ENCODE data around the gene MARCHF6.
"Not testable (repeated sequence)": the region's sequence is repeated elsewhere in the genome, so short reads cannot be mapped to it uniquely, and the experiment has no call there.

MARCHF6 gene

GRCh38 chr5:10352430-10353240, 860 bp upstream of the MARCHF6 start:
- peak; percentile 85 for DNase-seq

- peak; percentile 44 for DNase-seq
Measured at GRCh38 chr5:10354048-10354872, 765 bp downstream of the MARCHF6 start.

DNA sequence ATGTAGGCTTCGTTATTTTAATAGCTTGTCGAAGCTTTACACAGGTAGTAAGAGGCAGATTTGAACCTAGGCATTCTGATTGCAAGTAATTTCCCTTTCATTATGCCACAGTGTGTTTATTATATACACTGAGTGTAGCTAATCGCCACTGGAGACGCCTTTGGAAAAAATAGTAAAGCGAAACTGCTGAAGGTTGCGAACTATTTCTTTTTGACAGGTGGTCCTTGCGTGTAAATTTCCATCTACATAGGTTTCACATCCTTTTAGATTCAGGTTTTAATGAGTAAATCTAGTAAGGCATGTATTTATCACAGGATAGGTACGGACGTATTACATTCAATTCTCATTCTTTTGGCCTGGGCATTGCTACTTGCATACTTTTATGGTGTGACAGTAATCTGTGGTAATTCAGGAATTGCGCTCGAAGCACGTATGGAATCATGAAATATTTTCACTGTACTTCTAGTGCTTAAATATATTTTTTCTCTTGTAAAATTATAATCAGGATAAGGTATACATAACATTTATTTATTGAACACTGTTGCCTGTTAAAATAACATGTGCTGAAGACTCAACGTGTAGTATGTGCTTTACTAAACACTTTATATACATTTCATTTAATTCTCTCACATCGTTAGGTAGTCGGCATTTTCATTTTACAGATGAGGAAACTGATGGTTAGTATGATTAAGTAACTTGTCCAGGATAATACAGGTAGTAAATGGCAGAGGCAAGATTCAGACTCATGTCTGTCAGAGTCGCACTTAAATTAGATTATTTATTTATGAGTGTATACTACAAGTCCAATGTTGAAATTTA, 1.8 kb downstream of the MARCHF6 start:
- peak; percentile 64 for DNase-seq

GRCh38 chr5:10358999-10359398, 5.5 kb downstream of the MARCHF6 start:
- no peak for DNase-seq

GRCh38 chr5:10360686-10361085, 7.2 kb downstream of the MARCHF6 start:
- no peak for DNase-seq

DNA sequence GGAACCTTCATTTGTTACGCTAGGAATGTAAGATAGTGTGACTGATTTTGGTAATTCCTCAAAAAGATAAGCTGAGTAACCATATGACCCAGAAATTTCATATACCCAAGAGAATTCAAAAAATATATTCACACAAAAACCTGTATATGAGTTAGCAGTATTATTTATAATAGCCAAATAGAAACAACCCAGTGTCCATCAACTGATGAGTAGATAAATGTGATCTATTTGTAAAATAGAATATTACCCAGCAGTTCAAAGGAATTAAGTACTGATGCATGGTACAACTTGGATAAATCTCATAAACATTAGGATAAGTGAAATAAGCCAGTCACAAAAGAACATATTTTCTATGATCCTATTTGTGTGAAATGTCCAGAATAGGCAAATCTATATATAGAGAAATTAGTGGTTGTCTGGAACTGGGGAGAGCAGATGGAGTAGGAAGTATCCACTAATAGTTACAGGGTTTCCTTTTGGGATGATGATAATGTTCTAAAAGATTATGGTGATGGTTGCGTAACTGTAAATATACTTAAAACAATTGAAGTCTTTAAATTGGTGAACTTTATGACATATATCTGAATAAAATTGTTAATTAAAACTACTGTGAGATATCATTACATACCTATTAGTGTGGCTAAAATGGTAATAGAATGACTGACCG, 10.2 kb downstream of the MARCHF6 start:
- no peak for DNase-seq

DNA sequence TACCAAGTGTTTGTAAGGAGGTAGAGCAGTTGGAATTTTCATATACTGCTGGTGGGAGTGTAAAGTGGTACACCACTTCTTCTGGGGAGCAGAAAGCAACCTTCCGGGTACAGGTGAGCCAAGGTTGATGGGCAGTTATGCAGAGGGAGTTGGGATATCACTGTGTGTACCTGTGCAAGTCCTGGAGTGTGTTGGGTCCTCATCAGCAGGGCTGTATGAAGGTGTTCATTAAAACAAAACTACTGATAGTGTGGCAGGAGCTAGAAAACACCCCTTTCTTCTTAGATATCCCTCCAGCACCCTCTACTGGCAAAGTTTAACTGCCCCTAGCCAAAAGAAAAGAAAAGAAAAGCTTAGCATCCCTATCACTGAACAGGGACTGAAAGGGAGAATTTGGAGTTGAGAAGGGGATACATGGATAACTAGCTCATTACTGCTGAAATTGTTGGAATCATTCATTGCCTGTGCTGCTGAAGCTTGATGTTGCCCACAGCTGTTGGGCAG, 10.7 kb downstream of the MARCHF6 start:
- DNase-seq: no peak

DNA sequence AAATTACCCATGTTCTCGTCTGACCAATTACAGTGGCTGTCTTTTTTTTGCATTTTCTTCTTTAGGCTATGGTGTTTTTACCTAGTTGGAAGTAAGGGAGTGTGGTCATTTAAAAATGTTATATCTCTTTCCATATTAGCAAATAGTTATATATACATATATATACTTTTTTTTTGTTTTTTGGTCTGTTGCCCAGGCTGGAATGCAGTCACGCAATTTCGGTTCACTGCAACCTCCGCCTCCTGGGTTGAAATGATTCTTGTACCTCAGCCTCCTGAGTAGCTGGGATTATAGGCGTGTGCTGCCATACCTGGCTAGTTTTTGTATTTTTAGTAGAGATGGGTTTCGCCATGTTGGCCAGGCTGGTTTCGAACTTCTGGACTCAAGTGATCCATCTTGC, 12.3 kb downstream of the MARCHF6 start:
- no peak for DNase-seq

DNA sequence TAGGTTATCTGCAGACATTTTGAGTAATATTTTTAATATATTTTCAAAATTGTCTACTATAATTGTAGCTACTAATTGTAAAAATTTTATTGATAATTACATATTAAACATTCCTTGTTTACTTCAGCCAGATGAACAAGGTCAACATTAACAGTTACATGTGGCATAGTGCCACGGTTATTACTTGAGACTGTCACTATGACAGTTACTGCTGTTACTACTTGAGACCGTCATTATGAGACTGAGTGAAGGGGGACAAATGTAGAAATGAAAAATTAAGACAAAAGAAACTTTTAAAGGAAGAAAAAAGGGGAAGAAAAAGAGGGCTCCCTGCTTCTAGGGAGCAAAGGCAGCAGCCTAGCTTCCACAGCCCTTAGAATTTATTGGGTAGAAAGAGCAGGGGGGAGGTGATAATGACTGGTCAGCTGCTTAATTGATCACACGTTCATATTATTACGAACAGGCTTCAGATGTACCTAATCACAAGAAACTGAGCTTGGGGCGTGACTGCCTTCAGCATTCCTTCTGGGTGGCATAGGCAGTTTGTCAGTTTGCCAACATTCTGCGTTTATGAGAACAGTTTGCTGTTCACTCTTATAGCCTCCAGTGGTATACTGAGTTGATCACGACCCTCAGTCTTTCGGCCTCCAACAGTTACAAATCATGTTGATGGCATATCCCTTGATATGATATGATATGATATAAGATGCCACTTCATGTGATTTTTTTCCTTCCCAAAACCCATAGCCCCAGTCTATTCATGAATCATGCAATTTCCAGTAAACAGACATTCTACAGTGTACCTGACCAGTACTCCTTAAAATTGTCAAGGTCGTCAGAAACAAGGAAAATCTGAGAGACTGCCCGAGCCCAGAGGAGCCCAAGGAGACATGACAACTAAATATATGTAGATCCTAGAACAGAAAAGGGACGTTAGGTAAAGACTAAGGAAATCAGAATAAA, 13.1 kb downstream of the MARCHF6 start:
- no peak for DNase-seq

DNA sequence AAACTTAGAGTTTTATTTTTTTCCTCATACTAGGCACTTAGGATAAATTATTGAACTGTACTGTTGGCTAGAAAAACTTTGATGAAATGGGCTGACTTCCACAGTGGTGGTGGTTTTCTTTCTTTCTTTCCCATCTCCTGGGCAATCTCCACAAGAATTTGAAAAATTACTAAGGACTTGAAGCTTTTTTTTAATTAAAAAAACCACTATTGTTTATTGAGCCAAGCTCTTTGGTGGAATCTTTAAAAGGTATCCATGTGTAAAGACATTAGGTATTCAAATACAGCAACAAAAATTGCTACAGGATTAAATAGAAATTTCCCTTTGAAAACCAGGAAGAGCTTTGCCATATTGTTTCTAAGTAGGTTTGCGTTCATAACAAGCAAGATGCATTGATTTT, 14.1 kb downstream of the MARCHF6 start:
- DNase-seq: no peak

DNA sequence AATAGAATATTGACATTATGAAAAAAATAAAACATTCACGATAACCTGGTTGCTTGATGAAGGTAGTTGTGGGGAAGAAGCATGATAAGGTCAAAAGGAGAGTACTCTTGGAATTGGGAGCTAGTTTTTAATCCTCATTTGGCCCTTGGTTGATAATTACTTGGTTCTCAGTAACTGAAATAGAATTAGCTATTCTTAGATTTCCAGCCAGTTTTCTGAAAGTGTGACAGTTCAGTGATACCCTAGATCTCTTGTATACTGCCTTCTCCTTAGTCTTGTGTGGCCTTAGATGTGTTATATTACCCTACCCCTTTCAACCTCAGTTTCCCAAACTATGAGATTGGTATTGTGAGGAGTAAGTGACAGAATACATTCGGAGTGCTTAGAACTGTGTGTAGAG, 17.4 kb downstream of the MARCHF6 start:
- DNase-seq: no peak

GRCh38 chr5:10371369-10371768, 17.9 kb downstream of the MARCHF6 start:
- DNase-seq: not testable (repeated sequence)

- no peak for DNase-seq
Measured at GRCh38 chr5:10372726-10373709, 19.5 kb downstream of the MARCHF6 start.

- DNase-seq: no peak
Measured at GRCh38 chr5:10374046-10375022, 20.8 kb downstream of the MARCHF6 start.

DNA sequence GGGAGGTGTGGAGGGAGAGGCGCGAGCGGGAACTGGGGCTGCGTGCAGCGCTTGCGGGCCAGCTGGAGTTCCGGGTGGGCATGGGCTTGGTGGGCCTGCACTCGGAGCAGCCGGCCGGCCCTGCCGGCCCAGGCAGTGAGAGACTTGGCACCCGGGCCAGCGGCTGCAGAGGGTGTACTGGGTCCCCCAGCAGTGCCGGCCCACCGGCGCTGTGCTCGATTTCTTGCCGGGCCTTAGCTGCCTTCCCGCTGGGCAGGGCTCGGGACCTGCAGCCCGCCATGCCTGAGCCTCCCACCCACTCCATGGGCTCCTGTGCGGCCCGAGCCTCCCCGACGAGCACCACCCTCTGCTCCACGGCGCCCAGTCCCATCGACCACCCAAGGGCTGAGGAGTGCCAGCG, 21.7 kb downstream of the MARCHF6 start:
- DNase-seq: not testable (repeated sequence)

- DNase-seq: no peak
Measured at GRCh38 chr5:10376544-10376943, 23.0 kb downstream of the MARCHF6 start.

DNA sequence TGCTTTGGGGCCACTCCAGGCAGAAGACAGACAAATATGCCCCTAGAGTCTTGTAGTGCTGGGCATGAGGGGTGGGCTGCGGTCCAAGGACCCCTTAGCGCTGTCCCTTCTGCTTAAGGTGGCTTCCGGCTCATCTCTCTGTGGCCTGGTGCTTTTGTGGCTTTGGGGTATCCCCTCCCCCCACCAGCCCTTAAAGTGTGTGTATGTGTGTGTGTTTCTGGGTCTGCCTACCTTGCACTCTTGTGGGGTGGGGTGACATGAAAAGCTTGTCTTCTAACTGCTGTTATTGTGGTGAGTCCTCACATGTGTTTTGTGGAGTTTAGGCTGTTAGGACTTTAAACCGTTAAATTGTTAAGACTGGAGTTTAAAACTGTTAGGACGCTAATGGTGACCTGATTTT, 23.6 kb downstream of the MARCHF6 start:
- DNase-seq: no peak

- no peak for DNase-seq
Measured at GRCh38 chr5:10381803-10382202, 28.3 kb downstream of the MARCHF6 start.

DNA sequence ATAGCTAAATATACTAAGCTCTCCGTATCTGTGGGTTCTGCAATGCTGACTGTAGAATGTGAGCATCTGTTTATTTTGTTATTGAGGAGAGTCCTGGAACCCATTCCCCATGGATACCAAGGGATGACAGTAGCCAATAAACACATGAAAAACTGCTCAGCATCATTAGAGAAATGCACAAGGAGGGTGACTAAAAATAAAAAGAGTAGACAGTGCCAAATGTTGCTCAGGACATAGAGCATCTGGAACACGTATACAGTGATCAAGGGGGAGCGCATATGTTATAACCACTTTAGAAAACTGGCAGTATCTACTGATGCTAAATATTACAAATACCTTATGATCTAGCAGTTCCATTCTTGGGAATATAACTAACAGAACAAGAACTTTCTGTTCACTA, 31.0 kb downstream of the MARCHF6 start:
- no peak for DNase-seq

Data from NCI-H526 treated with DMSO at 0.1 percent for 48 hours (cell line).